ENCODE data around the gene SLC6A18. TPM values are rescaled to one million over a fixed set of nuclear protein-coding genes. Genes with fewer than 3 reads are reported as not detected.

The SLC6A18 gene
- not detected in 2 replicates for total RNA-seq

DNA sequence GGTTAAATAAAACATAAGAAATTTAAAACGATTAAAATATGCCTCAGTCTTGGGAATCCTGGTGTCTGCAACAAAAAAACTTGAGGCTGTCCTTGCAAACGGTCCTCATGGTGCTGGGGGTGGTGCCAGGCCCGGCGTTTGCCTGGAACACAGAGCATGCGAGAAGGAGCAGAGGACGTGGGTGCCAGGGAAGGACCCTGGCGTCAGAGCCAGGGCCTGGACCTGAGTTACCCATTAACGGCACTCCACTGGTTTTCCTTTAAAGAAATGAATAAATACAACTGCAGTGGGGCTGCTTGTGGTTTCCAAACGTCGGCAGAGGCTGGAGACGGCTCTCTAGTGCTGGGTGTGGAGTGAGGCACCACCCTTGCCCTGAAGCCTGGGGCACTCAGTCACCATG is at the start of gene SLC6A18:
TSS of gene SLC6A18 (plus strand) at position 301 of the 400 bp plus-strand sequence. CDS start at position 398, 97 bp downstream.

GRCh38 chr5:1201327-1202025 is 23.7 kb upstream of the SLC6A18 start, which contains the start of gene SLC6A19:
Gene SLC6A19, plus strand, starts transcription at chr5:1201595. Its CDS starts 56 bp downstream, at chr5:1201651.

GRCh38 chr5:1294835-1295649 is 69.9 kb downstream of the SLC6A18 start, which contains the start of gene TERT:
Gene TERT, minus strand, starts transcription at chr5:1295068. Its CDS starts 79 bp downstream, at chr5:1294989.

Other genes starting within 250 kb of the SLC6A18 start
- gene NKD2, start 216.6 kb upstream of the SLC6A18 start, total RNA-seq, result not detected in 2 replicates
- gene SLC12A7, start 113.3 kb upstream of the SLC6A18 start, total RNA-seq, result 15.8 and 17.2 TPM in 2 replicates
- gene SLC6A19, start 23.8 kb upstream of the SLC6A18 start, total RNA-seq, result not detected in 2 replicates
- gene TERT, start 69.7 kb downstream of the SLC6A18 start, total RNA-seq, result not detected in 2 replicates
- 252 and 269 TPM in 2 replicates for gene CLPTM1L, start 119.7 kb downstream of the SLC6A18 start, total RNA-seq
- gene SLC6A3, start 220.1 kb downstream of the SLC6A18 start, total RNA-seq, result under 0.01 TPM in 1 of 2 replicates, not detected in the other

Data from epithelial cell of umbilical artery (primary cell).